Thyroid gland (tissue), 4 donors: ENCODE data around the gene STAT1.

Experiments used
- CTCF ChIP-seq, 6 experiments: fragments of 200-600 bp in 3 of 6; fragments of 450-650 bp in 3 of 6; sonication (generic) in 3 of 6; IDR thresholded peaks; one replicate each; pipeline ENCODE4 v1.5.1; 2016 to 2019; ENCODE audit warnings: antibody characterized with exemption in 6 of 6, mild to moderate bottlenecking in 2 of 6, inconsistent platforms in 1 of 6, moderate library complexity in 1 of 6
- POLR2A ChIP-seq, 2 donors: fragments of 450-650 bp; IDR thresholded peaks; one replicate each; pipeline ENCODE4 v1.6.1; 2017; ENCODE audit warnings: antibody characterized with exemption in 2 of 2, mild to moderate bottlenecking in 2 of 2, moderate library complexity in 1 of 2

GRCh38 chr2:191029280-191029950, 15.4 kb upstream of the STAT1 start:
- TF ChIP-seq CTCF (IDR thresholded peaks at IDR 0.05) (no peak), POLR2A (IDR thresholded peaks at IDR 0.05) (no peak)
